Measurements from ENCODE around the gene LDLRAD4. TPM values are rescaled to one million over a fixed set of nuclear protein-coding genes. Genes with fewer than 3 reads are reported as not detected.

LDLRAD4 gene
- total RNA-seq, 1 donor from 2014 or later: 6.7 TPM

Other genes with a start within 250 kb of the LDLRAD4 start
- 20.2 and 21.1 TPM in 2 replicates for gene CEP192, start 227.4 kb upstream of the LDLRAD4 start, total RNA-seq